HUES64 (cell line): Measurements from ENCODE around the gene FXR2.
A peak's percentile ranks its signal among the peaks of the same experiment; 100 is the strongest.
"Not testable (repeated sequence)": the region's sequence is repeated elsewhere in the genome, so short reads cannot be mapped to it uniquely, and the experiment has no call there.

Source experiments
- H3K27ac ChIP-seq: 2 replicates; pipeline ENCODE4 v1.7.0; 2013; ENCODE audit warnings: low read depth, low read length, inconsistent platforms
- H3K27me3 ChIP-seq: 2 replicates; pipeline ENCODE4 v1.6.1; 2013; ENCODE audit warnings: mild to moderate bottlenecking, low read length; ENCODE audit not compliant: insufficient read depth
- H3K36me3 ChIP-seq: 2 replicates; pipeline ENCODE4 v1.6.1; 2013; ENCODE audit warnings: mild to moderate bottlenecking, low read length; ENCODE audit not compliant: insufficient read depth
- H3K4me1 ChIP-seq: 2 replicates; pipeline ENCODE4 v1.6.1; 2013; ENCODE audit warnings: mild to moderate bottlenecking, low read length, moderate library complexity; ENCODE audit not compliant: insufficient read depth
- H3K4me3 ChIP-seq: 2 replicates; pipeline ENCODE4 v1.5.1; 2013; ENCODE audit warnings: mild to moderate bottlenecking, low read length, moderate library complexity
- H3K9ac ChIP-seq: 2 replicates; pipeline ENCODE4 v1.6.1; 2013; ENCODE audit warnings: mild to moderate bottlenecking, low read depth, low read length
- H3K9me3 ChIP-seq: 2 replicates; pipeline ENCODE4 v1.6.1; 2013; ENCODE audit warnings: low read depth, low read length; ENCODE audit not compliant: insufficient read depth
- whole genome bisulfite sequencing: fragments of 150-250, 120-280 bp; methylation state at CpG from one replicate; pipeline ENCODE4 v1.1.7; 2013; ENCODE audit warnings: missing lambda C conversion rate; 5-methylcytosine and 5-hydroxymethylcytosine counted together

FXR2 gene

DNA sequence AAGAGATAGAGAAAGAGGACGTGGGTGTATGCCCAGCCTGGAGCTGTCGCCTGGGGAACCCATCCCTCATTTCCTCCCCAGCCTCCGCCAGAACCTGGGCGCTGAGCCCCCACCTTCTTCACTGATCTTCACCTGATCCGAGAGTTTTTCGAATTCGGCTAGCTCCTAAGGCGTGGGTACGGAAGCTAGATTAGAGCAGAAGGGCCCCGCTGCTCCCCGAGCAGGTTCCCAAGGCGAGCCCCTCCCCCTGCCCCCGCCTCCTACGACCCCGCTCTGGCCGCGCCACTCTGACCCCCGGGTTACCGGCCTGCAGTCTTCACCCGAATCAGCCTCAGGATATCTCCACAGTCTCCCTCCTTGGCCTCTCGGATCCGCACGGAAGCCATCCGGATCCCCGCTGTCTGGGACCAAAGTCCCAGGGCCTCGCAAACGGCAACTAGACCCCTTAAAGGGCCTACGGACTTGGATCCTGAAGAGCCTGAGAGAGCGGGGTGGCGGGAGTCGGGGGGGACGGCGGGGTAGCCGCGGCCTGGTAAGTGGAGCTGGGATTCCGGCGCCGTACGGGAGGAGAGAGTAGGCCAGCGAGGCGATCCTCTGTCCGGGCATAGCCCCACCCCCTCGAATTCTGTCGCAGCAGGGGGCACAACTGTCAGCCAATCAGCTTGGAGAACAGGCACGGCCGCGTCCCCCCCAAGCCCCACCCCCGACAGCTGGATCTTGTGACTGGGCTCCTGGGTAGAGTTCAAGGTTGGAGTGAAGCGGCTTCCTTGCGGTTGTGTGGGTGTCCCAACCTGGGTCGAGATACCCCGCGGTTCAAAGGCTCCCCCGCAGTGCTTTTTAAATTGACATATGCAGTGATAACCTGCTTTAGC, 12.8 kb upstream of the FXR2 start, which contains the start of gene SAT2:
SAT2 (minus strand) TSS at position 572 of the 872 bp plus-strand sequence; CDS start at position 386, 186 bp downstream.
- peak within 1 kb of the TSS; percentile 95 for H3K9ac ChIP-seq
- under 1% methylated on average over 53 of the region's 54 CpGs for WGBS

GRCh38 chr17:7626956-7627249, 12.2 kb upstream of the FXR2 start:
- Histone ChIP-seq H3K9me3 (no peaks in the 10 kb centered on the region), H3K27ac (peak overlapping the region; percentile 99; the same call in 1 of the 2 replicates), H3K36me3 (peaks cover 5% of the 10 kb centered on the region; the same call in 1 of the 2 replicates), H3K9ac (peak overlapping the region; percentile 95), H3K4me3 (peak overlapping the region; percentile 71), H3K4me1 (no peaks in the 10 kb centered on the region), H3K27me3 (no peaks in the 10 kb centered on the region)
- 6% methylated on average over 5 of the region's 6 CpGs for WGBS

More for the DNA sequence above, 12.8 kb upstream of the FXR2 start, which contains the start of gene SAT2:
- Histone ChIP-seq H3K27ac (peak within 1 kb of the TSS; percentile 99), H3K27me3 (no peaks in the 10 kb centered on the region), H3K4me1 (no peaks in the 10 kb centered on the region), H3K36me3 (peaks cover 5% of the 10 kb centered on the region; the same call in 1 of the 2 replicates), H3K4me3 (peak within 1 kb of the TSS; percentile 71), H3K9me3 (no peaks in the 10 kb centered on the region)

- 90% methylated on average over 7 of the region's 7 CpGs for WGBS
- Histone ChIP-seq H3K36me3 (peaks cover 5% of the 10 kb centered on the region; the same call in 1 of the 2 replicates), H3K4me1 (no peaks in the 10 kb centered on the region), H3K9ac (no peak overlapping the region), H3K27ac (no peak overlapping the region), H3K4me3 (peak overlapping the region; percentile 71), H3K27me3 (no peaks in the 10 kb centered on the region), H3K9me3 (no peaks in the 10 kb centered on the region)
Measured at GRCh38 chr17:7626307-7626706, 11.6 kb upstream of the FXR2 start.

DNA sequence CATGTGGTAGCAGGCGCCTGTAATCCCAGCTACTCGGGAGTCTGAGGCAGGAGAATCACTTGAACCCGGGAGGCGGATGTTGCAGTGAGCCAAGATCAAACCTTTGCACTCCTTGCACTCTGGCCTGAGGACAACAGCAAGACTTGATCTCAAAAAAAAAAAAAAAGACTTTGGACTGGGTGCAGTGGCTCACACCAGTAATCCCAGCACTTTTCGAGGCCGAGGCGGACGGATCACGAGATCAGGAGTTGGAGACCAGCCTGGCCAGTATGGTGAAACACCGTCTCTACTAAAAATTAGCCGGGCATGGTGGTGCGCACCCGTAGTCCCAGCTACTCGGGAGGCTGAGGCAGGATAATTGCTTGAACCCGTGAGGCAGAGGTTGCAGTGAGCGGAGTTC, 11.1 kb upstream of the FXR2 start:
- not testable (repeated sequence) for H3K27ac ChIP-seq, H3K36me3 ChIP-seq, H3K4me3 ChIP-seq, H3K9me3 ChIP-seq, H3K27me3 ChIP-seq, H3K4me1 ChIP-seq, H3K9ac ChIP-seq
- WGBS: 95% methylated on average over 16 of the region's 16 CpGs

- Histone ChIP-seq H3K9ac (no peak overlapping the region), H3K27ac (no peak overlapping the region), H3K4me1 (no peaks in the 10 kb centered on the region), H3K27me3 (no peaks in the 10 kb centered on the region), H3K4me3 (no peak overlapping the region), H3K36me3 (peaks cover 5% of the 10 kb centered on the region; the same call in 1 of the 2 replicates), H3K9me3 (no peaks in the 10 kb centered on the region)
- WGBS: 98% methylated on average over 5 of the region's 5 CpGs
Measured at GRCh38 chr17:7623661-7624060, 9.0 kb upstream of the FXR2 start.

DNA sequence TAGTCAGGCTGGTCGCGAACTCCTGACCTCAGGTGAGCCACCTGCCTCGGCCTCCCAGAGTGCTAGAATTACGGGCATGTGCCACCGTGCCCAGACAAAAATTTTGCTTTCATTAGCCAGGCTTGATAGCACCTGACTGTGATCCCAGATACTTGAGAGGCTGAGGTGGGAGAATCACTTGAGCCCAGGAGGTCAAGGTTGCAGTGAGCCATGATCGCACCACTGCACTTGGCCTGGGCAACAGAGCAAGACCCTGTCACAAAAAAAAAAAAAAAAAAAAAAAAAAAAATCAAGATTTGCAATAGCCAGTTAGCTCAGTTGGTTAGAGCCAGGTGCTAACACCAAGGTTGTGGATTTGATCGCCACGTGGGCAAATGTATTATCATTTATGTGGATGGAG, 6.1 kb upstream of the FXR2 start:
- Histone ChIP-seq H3K27ac (no peak overlapping the region), H3K4me1 (no peaks in the 10 kb centered on the region), H3K9me3 (no peaks in the 10 kb centered on the region), H3K9ac (no peak overlapping the region), H3K36me3 (peaks cover under 1% of the 10 kb centered on the region; the same call in 1 of the 2 replicates), H3K27me3 (no peaks in the 10 kb centered on the region), H3K4me3 (no peak overlapping the region)
- 95% methylated on average over 8 of the region's 8 CpGs for WGBS

GRCh38 chr17:7618608-7619007, 3.9 kb upstream of the FXR2 start:
- Histone ChIP-seq H3K4me3 (no peak overlapping the region), H3K27ac (no peak overlapping the region), H3K9me3 (no peaks in the 10 kb centered on the region), H3K36me3 (no peaks in the 10 kb centered on the region), H3K9ac (no peak overlapping the region), H3K4me1 (peaks cover 2% of the 10 kb centered on the region; the same call in 1 of the 2 replicates), H3K27me3 (no peaks in the 10 kb centered on the region)
- 94% methylated on average over 4 of the region's 5 CpGs for WGBS

GRCh38 chr17:7615265-7615747, 609 bp upstream of the FXR2 start:
- Histone ChIP-seq H3K4me3 (peak overlapping the region; percentile 46), H3K36me3 (peaks cover 17% of the 10 kb centered on the region), H3K9ac (peak overlapping the region; percentile 24; the same call in 1 of the 2 replicates), H3K4me1 (peaks cover 8% of the 10 kb centered on the region), H3K27ac (peak overlapping the region; percentile 47; the same call in 1 of the 2 replicates), H3K27me3 (no peaks in the 10 kb centered on the region), H3K9me3 (no peaks in the 10 kb centered on the region)
- 14% methylated on average over 27 of the region's 28 CpGs for whole genome bisulfite sequencing

DNA sequence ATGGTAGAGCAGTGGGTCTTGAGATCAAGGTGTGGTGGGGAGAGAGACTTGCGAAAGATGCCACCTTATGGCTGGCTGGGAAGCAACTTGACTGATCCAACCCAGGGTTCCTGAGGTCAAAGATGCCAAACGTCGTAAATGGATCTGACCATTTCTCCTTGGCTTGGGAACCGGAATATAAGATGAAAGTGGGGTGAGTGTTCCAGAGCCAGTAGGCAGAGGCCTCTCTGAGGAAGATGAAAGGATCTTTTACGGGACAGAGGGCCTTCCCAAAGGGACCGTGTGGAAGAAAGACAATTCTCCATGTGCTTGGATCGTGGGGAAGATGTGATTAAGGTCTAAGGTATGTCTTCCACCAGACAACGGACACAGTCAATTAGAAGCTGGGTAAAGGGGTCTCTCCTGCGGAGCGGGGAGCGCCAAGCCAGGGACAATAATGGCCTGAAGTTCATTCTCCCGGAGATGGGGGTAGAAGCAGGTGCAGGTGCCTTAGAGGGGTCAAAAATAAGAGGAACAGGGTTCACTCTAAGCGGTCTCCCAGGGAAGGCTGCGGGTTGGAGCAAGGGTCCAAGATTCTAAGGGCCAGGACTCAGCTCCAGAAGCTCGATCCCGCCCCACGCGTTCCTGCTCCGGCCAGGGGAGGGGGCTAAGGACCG, 800 bp downstream of the FXR2 start:
- Histone ChIP-seq H3K36me3 (peaks cover 25% of the 10 kb centered on the region), H3K27ac (peak overlapping the region; percentile 85; the same call in 1 of the 2 replicates), H3K4me1 (peaks cover 8% of the 10 kb centered on the region), H3K9me3 (no peaks in the 10 kb centered on the region), H3K27me3 (no peaks in the 10 kb centered on the region), H3K4me3 (peak overlapping the region; percentile 77), H3K9ac (peak overlapping the region; percentile 79)
- WGBS: 7% methylated on average over 20 of the region's 20 CpGs

DNA sequence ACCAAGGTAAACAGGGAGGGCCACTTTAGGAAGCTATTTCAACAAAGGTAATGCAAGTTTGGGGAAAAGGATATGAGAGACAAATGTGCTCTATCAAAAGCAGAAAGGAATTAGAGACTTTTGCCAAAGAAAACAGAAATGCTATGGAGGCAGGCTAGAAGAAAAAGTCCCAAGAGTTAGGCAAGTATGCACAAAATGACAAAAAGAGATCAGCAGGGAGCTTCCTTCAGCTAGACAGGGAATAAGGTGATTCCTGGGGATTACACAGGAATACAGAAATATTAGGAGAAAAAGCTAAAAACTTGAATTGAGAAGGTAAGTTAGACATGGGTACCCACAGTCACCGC, 2.4 kb downstream of the FXR2 start:
- H3K9ac ChIP-seq: no peak overlapping the region
- WGBS: 94% methylated on average over 1 of the region's 1 CpG

GRCh38 chr17:7611635-7612293, 2.9 kb downstream of the FXR2 start:
- H3K27me3 ChIP-seq: no peaks in the 10 kb centered on the region
- no peak overlapping the region; the same call in 1 of the 2 replicates for H3K4me3 ChIP-seq
- no peak overlapping the region for H3K27ac ChIP-seq
- WGBS: 98% methylated on average over 3 of the region's 3 CpGs
- no peaks in the 10 kb centered on the region for H3K9me3 ChIP-seq
- peaks cover 8% of the 10 kb centered on the region for H3K4me1 ChIP-seq
- H3K36me3 ChIP-seq: peaks cover 26% of the 10 kb centered on the region
- H3K9ac ChIP-seq: no peak overlapping the region

More for the DNA sequence above, 2.4 kb downstream of the FXR2 start:
- Histone ChIP-seq H3K36me3 (peaks cover 25% of the 10 kb centered on the region), H3K9me3 (no peaks in the 10 kb centered on the region), H3K27me3 (no peaks in the 10 kb centered on the region), H3K27ac (no peak overlapping the region), H3K4me3 (no peak overlapping the region), H3K4me1 (peaks cover 8% of the 10 kb centered on the region)
